HepG2 (cell line): ENCODE results near the gene JPT1. TPM values are rescaled to one million over a fixed set of nuclear protein-coding genes. Genes with fewer than 3 reads are reported as not detected.

Experiments
- BHLHE40 ChIP-seq: IDR thresholded peaks from 2 replicates; pipeline ENCODE4 v1.6.1; 2011; ENCODE audit warnings: low read length, improper control_type of control experiment
- ETV5 ChIP-seq: IDR thresholded peaks from 2 replicates; pipeline ENCODE4 v1.6.1; 2018; ENCODE audit warnings: missing biosample characterization, missing genetic modification reagents, inconsistent platforms, borderline replicate concordance
- GABPA ChIP-seq, 2 experiments: IDR thresholded peaks; 2 replicates each; pipeline ENCODE4 v1.6.1; 2011 to 2016; ENCODE audit warnings: low read depth in 2 of 2, low read length in 1 of 2, missing biosample characterization in 1 of 2, missing genetic modification characterization in 1 of 2
- HNRNPH1 ChIP-seq: fragments of 200-400 bp; formaldehyde crosslinking; optimal IDR thresholded peaks from 2 replicates; pipeline ENCODE3; 2017; ENCODE audit warnings: mild to moderate bottlenecking, low read depth, low read length
- KDM4B ChIP-seq: sonication (generic); formaldehyde crosslinking; IDR thresholded peaks from 2 replicates; pipeline ENCODE4 v1.4.0; 2020; ENCODE audit warnings: missing genetic modification reagents
- MAFF ChIP-seq: IDR thresholded peaks from 2 replicates; pipeline ENCODE4 v1.6.1; 2011; ENCODE audit warnings: low read depth, low read length, improper control_type of control experiment
- NFAT5 ChIP-seq: sonication (generic); formaldehyde crosslinking; IDR thresholded peaks from 2 replicates; pipeline ENCODE4 v1.4.0; 2020; ENCODE audit warnings: missing genetic modification reagents
- PRDM15 ChIP-seq: sonication (generic); formaldehyde crosslinking; IDR thresholded peaks from 2 replicates; pipeline ENCODE4 v1.4.0; 2020; ENCODE audit warnings: missing genetic modification reagents
- SMAD3 ChIP-seq: sonication (generic); formaldehyde crosslinking; IDR thresholded peaks from 2 replicates; pipeline ENCODE4 v1.4.0; 2020; ENCODE audit warnings: missing genetic modification reagents
- ZBTB33 ChIP-seq: sonication (generic); formaldehyde crosslinking; IDR thresholded peaks from 2 replicates; pipeline ENCODE4 v1.4.0; 2020; ENCODE audit warnings: missing genetic modification reagents
- ZNF101 ChIP-seq: sonication (generic); formaldehyde crosslinking; IDR thresholded peaks from 2 replicates; pipeline ENCODE4 v1.4.0; 2020; ENCODE audit warnings: mild to moderate bottlenecking, low read depth, missing genetic modification reagents, borderline replicate concordance
- ZNF414 ChIP-seq: sonication (generic); formaldehyde crosslinking; IDR thresholded peaks from 2 replicates; pipeline ENCODE4 v1.5.0; 2020; ENCODE audit warnings: missing genetic modification reagents
- ZNF513 ChIP-seq: sonication (generic); formaldehyde crosslinking; conservative IDR thresholded peaks from 2 replicates; pipeline ENCODE4 v1.5.0; 2020; ENCODE audit warnings: missing genetic modification reagents
- ZNF737 ChIP-seq: sonication (generic); formaldehyde crosslinking; IDR thresholded peaks from 2 replicates; pipeline ENCODE4 v1.5.0; 2020; ENCODE audit warnings: missing genetic modification reagents, mild to moderate bottlenecking, borderline replicate concordance
- polyA plus RNA-seq, 8 experiments: library from polyadenylated mRNA; depleted of rRNA in 3 of 8; stranded (reverse) in 7 of 8; unstranded in 1 of 8; fragments of >200 nt; fragmentation: Illumina TruSeq in 4 of 8; extraction: Trizol in 4 of 8; gene quantifications; 2 replicates each; pipeline versions ENCODE4 v1.2.1 to v1.2.3, GENCODE V29; 2011 to 2016; ENCODE audit warnings: low read depth in 4 of 8, missing spikeins in 1 of 8, mixed read lengths in 1 of 8; ENCODE audit not compliant: insufficient read depth in 1 of 8
- total RNA-seq, 5 experiments: library from RNA; depleted of rRNA; stranded (reverse); fragments of >200 nt; fragmentation: Illumina TruSeq; extraction: Trizol; gene quantifications; 2 replicates each; pipeline ENCODE4 v1.2.3, GENCODE V29; 2016; ENCODE audit warnings: low read depth in 1 of 5

JPT1 gene
- total and polyA plus RNA-seq, 2 of the 13 experiments (the other 11 are each of a cell fraction or from before 2014, with no cell fraction given): 43.3 to 256 TPM

GRCh38 chr17:75113798-75114551, 40.3 kb downstream of the JPT1 start (continued):
- TF ChIP-seq NFAT5 (CRISPR knock-in tag) (no peak), PRDM15 (CRISPR knock-in tag) (no peak), KDM4B (CRISPR knock-in tag) (0 out of 2 replicates have a peak, but pooled peaks have one; percentile 42), HNRNPH1 (no peak), MAFF (no peak), ZNF513 (CRISPR knock-in tag) (no peak), ZBTB33 (no peak; the same call in 1 of the 2 replicates), ZNF414 (CRISPR knock-in tag) (no peak), ZNF737 (CRISPR knock-in tag) (no peak), ETV5 (peak; percentile 80; the same call in 1 of the 2 replicates), BHLHE40 (no peak), ZNF101 (CRISPR knock-in tag) (no peak), GABPA (IDR thresholded peaks at IDR 0.05; ENCODE audit: low read depth, low read length) (no peak), GABPA (CRISPR knock-in tag; IDR thresholded peaks at IDR 0.05; ENCODE audit: low read depth) (peak; percentile 70), SMAD3 (CRISPR knock-in tag) (0 out of 2 replicates have a peak, but pooled peaks have one; percentile 70)
